Measurements from ENCODE around the gene NMT1.

GRCh38 chr17:45032174-45032541 is 29.0 kb upstream of the NMT1 start:
- TF ChIP-seq REST (IDR thresholded peaks at IDR 0.05; ENCODE audit: low read depth): no peak
- TF ChIP-seq CTCF (IDR thresholded peaks at IDR 0.05 in 2 of 3, conservative IDR thresholded peaks at IDR 0.05 in 1 of 3; ENCODE audit: borderline replicate concordance in 1 of 3, insufficient read depth in 1 of 3, low read depth in 2 of 3, low read length in 2 of 3): no peak
- no peak for TF ChIP-seq MAX (IDR thresholded peaks at IDR 0.05)
- TF ChIP-seq POLR2A (IDR thresholded peaks at IDR 0.05; ENCODE audit: borderline replicate concordance, extremely low read depth, insufficient read depth, insufficient read length): no peak
- no peak for TF ChIP-seq TCF7L2 (IDR thresholded peaks at IDR 0.05; ENCODE audit: borderline replicate concordance, extremely low read depth, insufficient read depth, insufficient read length)
- no peak for TF ChIP-seq RAD21 (IDR thresholded peaks at IDR 0.05; ENCODE audit: low read depth)
- no peak for TF ChIP-seq EZH2 (IDR thresholded peaks at IDR 0.05)
- no peak for TF ChIP-seq POLR2AphosphoS5 (IDR thresholded peaks at IDR 0.05; ENCODE audit: low read depth, low read length)
- TF ChIP-seq EZH2phosphoT487 (IDR thresholded peaks at IDR 0.05; ENCODE audit: borderline replicate concordance): no peak

Measured in HCT116 (cell line).